KG1 (cell line): ENCODE measurements around the gene CTSL.

Experiments used
- DNase-seq: peaks from one replicate; lab custom pipeline; 2025; lab: John Stamatoyannopoulos, UW

CTSL gene

GRCh38 chr9:87725900-87726709 lies at the start of gene CTSL:
TSS of gene CTSL (plus strand) at chr9:87726119. CDS start at chr9:87727604, 1,485 bp downstream.
- DNase-seq = no peak

GRCh38 chr9:87676976-87677775 lies 48.7 kb upstream of the CTSL start:
- DNase-seq = no peak

GRCh38 chr9:87677776-87678587 lies 47.9 kb upstream of the CTSL start:
- DNase-seq = no peak

GRCh38 chr9:87678650-87679355 lies 47.1 kb upstream of the CTSL start:
- DNase-seq = no peak

GRCh38 chr9:87681271-87682061 lies 44.5 kb upstream of the CTSL start:
- no peak for DNase-seq

- no peak for DNase-seq
Measured at GRCh38 chr9:87682085-87682484, 43.8 kb upstream of the CTSL start.

GRCh38 chr9:87682618-87683017 lies 43.3 kb upstream of the CTSL start:
- DNase-seq = no peak

- DNase-seq = no peak
Measured at GRCh38 chr9:87683751-87684626, 41.9 kb upstream of the CTSL start.

GRCh38 chr9:87684627-87685219 lies 41.2 kb upstream of the CTSL start:
- DNase-seq = no peak

GRCh38 chr9:87685441-87685840 lies 40.5 kb upstream of the CTSL start:
- DNase-seq = no peak

- no peak for DNase-seq
Measured at GRCh38 chr9:87685871-87686519, 39.9 kb upstream of the CTSL start.

- DNase-seq = no peak
Measured at GRCh38 chr9:87686520-87687090, 39.3 kb upstream of the CTSL start.

GRCh38 chr9:87687207-87687606 lies 38.7 kb upstream of the CTSL start:
- no peak for DNase-seq

GRCh38 chr9:87694236-87694755 lies 31.6 kb upstream of the CTSL start:
- DNase-seq = no peak

- no peak for DNase-seq
Measured at GRCh38 chr9:87695523-87695922, 30.4 kb upstream of the CTSL start.

GRCh38 chr9:87696641-87697040 lies 29.3 kb upstream of the CTSL start:
- DNase-seq = no peak

- no peak for DNase-seq
Measured at GRCh38 chr9:87698069-87698809, 27.7 kb upstream of the CTSL start.

- no peak for DNase-seq
Measured at GRCh38 chr9:87699835-87700234, 26.1 kb upstream of the CTSL start.
